Measurements from ENCODE around the gene NPEPL1.
"Not testable (repeated sequence)": the region's sequence is repeated elsewhere in the genome, so short reads cannot be mapped to it uniquely, and the experiment has no call there.

NPEPL1 gene

DNA sequence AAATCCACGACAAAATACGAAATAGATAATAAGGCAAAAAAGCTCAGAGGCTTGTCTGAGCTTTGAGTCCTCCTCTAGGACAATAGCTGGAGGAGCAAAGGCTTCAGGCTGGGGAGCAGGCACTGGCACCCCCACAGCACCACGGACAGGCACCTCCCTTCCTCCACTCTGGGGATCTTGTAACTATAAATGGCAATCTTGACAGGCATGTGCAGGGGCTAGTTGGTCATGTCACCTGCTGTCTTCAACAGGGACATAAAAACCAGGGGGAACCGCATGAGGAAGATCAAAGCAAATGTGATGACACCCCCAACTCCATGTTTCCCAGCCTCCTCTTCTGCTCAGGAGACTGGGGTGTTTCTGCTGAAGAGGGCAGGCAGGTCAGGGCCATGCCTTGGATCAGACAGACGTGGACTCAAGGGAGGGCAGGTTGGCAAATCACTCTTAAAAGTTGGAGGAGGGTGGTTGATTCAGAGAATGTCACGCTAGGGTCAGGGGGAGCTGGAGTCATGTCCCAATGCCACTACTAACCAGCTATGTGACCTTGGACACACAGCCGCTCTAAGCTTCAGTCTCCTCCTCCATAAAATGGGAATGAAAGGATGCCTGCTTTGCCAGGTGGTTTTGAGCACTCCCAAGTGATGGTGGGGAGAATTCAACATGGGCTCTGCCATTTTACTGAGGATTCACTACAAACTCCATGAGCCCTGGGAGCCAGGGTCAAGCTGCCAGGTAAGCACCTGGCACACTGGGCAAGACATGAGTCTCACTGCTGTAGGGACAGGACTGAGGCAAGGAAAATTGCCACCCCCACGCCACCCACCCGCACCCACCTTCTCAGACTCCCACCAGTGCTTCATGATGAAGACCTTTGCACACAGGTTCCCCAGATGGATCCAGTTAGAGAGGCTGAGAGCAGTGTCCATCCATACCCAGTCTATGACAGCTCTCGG, 48.0 kb downstream of the NPEPL1 start:
- DNase-seq (ENCODE audit: low read depth): no peak

DNA sequence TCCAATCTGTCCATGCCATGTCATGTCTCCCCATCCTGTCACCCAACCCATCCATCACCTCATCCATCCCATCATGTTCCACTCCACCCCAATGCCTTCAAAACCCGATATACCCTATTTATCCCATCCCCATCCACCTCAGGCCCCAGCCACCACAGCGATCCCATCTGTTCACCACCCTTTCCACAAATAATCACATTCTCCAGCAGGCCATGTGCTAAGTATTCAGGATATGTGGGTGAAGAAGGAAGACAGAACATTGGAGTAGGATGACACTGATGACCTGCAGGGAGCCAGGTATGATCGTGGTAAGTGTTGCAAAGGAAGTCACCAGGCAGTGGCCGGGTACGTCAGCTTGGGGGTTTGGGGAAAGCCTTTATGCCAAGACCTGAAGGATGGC, 48.8 kb downstream of the NPEPL1 start:
- no peak for DNase-seq (ENCODE audit: low read depth)

DNA sequence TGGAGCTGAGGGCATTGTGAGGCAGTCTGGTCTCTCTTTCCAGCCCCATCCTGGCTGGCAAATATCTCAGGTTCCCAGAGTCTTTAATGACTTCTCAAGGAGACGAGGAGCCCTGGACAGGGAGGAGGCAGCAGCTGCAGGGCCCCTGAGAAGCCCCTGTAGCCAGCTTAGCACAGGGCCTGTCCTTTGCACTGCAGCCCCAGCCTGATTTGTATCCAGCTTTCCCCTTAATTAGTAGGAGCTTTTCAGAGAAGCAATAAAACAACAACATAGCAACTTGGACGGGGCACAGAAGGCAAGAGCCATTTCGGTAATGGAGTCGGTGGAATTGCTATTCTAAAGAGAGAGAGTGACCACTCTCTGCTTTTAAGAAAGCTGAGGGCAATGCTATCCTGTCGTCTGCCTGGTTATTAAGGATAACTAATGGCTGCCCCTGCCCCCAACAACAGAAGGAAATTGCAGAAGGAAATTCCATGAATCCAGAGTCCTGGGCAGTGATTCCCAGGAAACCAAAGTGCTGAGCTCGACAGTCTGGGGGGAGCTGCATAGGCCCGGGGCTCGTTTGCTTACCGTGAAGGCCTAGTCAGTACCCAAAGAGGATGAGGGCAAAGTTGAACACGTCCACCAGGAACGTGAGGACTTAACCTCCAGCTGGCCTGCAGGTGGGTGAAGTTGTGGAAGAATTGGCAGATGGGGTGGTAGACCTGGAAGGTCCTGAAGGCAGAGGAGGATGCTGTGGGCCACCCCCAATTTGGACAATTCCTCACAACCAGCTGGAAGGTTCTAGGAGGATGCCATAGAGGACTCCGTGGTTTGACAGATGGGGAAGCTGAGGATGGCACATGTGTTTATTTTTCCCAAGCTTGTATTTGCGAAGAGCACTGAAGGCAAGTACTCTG, 50.3 kb downstream of the NPEPL1 start:
- no peak for DNase-seq (ENCODE audit: low read depth)

DNA sequence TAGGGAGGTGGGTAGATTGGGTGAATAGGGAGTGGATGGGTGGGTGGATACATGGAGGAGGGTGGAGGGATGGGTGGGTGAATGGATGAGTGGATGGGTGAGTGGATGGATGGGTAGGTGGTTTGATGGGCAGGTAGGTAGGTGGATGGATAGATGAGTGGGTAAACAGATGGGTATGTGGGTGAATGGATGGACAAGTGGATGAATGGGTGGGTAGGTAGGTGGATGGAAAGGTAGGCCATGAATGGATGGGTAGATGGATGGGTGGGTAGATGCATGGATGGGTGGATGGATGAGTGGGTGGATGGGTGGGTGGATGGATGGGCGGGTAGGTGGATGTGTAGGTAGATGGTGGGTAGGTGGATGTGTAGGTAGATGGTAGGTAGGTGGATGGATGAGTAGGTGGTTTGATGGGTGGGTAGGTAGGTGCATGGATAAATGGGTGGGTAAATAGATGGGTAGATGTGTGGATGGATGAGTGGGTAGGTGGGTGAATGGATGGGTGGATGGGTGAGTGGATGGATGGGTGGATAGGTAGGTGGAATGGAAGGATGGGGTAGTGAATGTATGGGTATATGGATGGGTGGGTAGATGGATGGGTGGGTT, 51.4 kb downstream of the NPEPL1 start:
- no peak for DNase-seq (ENCODE audit: low read depth)

DNA sequence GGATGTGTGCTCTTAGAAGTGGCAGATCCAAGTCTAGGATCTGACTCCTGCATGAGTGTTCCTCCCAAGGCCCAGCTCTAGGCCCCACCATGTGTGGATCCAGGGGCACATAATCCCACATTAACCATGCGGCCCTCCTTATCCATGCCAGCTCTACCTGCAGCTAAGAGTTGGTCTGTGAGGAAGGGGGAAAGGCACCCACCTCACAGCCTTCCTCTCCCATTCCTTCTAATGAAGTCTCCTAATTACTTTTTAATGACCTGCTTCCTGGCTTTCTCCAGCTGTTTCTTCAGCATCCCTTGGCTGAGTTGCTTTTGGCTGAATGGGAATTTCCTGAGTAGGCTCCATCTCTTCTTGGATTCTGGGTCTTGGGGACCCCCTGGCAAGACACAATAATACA, 52.2 kb downstream of the NPEPL1 start:
- no peak for DNase-seq (ENCODE audit: low read depth)

DNA sequence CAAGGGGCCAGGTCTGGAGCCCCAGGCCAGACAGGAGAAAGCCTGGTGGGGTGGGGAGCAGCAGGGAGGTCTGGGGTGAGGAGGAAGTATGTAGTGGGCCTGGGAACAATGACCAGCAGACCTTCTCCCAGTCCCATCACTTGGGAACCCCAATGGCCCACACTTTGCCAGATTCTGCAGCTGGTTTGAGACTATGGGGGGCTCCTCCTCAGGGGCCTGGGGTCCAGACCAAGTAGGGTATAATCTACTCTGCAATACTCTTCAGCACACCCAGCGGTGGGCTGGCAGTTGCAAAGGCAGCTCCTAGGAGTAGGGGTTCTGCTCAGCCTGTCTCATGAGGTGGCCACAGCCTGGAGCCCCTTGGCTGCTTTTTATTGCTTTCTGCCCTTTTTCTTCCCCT, 52.8 kb downstream of the NPEPL1 start:
- no peak for DNase-seq (ENCODE audit: low read depth)

DNA sequence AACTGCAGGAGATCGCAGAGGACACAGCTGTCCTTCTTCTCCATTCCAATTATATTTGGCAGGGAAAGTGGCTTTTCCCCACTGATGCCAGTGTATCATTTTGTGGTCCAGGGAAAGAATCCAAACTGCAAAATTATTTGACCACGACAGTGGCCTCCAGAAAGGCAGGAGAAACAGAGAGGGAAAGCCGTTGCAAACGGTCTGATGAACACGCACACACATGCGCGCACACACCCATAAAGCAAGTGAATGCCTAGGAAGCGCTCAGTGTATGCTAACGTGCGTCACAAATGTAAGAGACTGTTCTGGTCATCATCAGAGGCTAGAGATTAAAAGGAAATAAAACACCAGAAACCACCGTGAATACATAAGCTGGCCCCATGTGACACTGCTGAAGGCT, 54.0 kb downstream of the NPEPL1 start:
- DNase-seq (ENCODE audit: low read depth): no peak

DNA sequence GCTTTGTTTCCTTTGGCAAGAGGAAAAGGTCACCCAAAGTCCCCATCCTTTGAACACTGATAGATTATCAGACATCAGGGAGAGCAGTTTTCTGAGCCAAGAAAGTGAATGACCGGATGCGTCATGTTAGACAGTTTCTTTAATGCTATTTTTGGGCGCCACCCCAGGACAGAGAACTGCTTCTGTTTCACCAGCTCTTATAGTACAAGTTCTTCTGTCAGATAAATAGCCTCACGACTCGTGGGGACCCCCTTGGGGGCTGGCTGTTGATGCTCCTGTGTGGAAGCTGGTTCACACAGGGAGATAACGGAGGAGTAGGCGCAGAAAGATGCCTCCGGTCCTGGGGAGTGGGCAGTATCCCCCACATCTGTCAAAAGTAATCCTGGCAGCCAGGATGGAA, 54.6 kb downstream of the NPEPL1 start:
- no peak for DNase-seq (ENCODE audit: low read depth)

DNA sequence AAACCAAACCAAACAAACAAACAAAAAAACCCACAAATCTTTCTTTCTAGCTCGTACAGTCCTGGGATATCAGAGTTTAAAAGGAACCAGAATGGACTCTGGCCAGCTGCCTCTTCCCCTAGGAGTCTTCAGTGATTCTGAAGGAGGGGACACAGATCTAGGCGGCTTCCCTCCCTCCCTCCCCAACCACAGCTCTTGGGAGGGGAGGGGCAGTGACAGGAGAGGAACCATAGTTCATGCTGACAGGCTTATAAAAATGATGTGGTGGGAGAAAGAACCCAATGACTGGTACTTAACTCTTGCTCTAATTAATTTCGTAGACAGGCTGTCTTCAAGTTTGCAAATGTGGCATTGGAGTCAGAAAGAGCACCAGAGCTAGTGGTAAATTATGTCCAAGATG, 56.0 kb downstream of the NPEPL1 start:
- no peak for DNase-seq (ENCODE audit: low read depth)

DNA sequence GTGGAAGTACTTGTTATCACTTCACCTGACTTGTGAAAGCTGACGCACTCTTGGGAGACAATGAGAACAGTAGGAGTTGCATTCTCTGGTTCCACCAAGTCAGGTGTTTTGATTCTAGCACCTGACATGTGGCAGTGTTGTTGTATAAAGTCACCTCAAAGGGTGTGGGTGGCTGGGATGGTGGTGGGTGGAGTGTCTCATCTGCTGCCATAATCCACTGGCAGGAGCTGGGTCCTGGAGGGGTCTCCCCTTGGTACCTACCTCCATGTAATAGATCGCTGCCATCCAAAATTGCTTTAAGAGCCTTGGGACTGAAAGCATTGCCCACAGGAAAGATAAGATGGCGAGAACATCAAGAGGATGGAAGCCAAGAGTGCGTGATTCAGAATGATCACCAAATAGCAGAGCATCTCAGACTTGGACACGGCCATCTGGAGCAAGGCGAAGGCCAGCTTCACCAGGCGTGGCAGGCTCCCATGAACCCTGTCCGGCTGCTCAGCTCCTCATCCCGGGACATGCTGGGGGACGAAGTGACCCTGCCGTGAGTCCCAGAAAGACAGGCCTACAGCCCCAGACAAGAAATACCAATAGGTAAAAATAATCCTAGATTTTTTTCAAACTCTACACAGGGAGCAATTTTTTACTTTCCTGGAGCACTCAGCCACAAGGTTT, 56.6 kb downstream of the NPEPL1 start:
- DNase-seq (ENCODE audit: low read depth): no peak

DNA sequence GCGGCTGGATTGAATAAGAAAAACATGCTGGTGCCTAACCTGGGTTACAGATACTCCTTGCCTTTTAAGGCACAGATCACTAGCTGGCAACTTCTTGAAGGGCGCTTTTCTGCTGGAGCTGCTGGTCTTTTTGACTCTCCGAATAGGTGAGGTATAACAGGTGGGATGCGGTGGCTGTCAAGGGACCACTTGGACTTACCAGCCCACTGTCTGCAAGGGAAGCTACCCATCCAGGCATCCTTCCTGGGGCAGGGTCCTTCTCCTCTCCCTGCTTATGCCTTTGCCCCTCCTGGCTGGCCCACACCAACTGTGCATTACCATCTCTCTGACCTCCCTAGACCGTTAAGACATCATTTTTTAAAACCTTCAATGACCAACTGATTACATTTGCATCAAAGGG, 57.4 kb downstream of the NPEPL1 start:
- DNase-seq (ENCODE audit: low read depth): no peak

DNA sequence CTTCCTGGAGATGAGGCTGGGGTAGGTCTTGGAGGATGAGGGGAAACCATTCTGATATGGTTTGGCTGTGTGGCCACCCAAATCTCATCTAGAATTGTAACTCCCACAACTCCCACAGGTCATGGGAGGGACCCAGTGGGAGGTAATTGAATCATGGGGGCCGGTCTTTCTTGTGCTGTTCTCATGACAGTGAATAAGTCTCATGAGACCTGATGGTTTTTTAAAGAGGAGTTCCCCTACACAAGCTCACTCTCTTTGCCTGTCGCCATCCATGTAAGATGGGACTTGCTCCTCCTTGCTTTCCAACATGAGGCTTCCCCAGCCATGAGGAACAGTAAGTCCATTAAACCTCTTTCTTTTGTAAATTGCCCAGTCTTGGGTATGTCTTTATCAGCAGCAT, 58.1 kb downstream of the NPEPL1 start:
- not testable (repeated sequence) for DNase-seq (ENCODE audit: low read depth)

DNA sequence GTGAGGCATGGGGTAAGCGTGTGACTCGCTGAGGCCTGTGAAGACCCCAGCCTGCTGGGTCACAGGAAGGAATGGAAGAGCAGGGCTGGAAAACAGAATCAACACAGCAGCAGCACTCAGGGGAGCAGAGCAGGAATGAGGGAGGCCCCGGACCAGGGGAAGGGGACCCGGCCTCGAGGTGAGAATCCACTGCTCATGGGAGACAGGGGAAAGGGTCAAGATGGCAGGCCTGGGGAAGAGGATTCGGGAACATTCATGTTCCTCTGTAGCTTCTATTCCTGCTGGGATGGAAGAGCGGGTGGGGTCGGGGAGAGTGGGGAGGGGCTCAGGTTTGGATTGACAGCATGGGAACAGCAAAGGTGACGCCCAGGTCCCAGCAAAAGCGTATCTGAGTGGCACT, 59.4 kb downstream of the NPEPL1 start:
- no peak for DNase-seq (ENCODE audit: low read depth)

DNA sequence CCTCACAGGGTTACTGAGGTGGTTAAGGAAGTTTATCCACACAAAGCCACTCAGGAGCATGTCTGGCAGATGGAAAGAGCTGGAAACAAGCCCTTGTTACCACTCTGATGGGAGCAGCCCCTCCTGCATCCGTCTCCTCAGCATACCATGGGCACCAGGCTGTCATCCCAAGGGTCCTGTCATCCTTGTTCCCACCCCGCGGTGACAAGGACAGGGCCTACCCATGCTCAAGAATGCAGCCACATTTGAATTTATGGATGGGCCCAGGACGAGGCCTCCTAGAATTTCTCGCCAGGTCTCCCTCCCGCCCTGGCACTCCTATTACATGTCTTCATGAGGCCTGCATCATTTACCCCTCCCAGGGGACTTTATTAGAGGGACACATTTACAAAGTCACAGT, 60.0 kb downstream of the NPEPL1 start:
- DNase-seq (ENCODE audit: low read depth): no peak

DNA sequence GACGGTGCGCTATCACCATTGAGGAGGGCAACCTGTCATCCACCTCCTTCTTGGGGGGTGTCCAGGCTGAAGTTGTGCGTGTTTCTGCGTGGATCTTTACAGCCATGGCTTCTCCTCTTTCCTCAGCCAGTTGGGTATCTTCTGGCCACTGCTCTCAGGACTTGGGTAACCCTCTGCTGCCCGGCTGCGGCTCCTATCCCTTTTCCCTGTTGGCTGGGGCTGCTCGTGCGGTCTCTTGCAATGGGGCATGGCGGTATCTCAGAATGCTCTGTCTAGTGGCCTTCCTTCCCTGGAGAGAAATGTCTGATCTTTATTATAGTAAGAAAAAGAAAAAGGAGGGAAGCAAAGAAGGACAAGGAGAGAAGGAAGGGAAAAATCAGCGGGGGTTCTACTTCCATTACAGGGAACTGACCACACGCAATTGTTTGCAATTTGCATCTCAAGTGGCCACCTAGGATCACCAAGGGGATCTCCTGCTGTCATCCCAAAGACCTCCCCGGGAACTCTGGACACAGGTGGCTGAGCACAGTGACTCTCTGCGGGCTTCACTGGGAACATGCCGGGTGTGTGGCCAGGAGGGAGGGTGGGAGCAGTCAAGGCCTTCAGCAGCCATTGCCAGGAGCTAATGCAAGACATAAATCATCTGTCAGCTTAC, 60.8 kb downstream of the NPEPL1 start:
- DNase-seq (ENCODE audit: low read depth): no peak

DNA sequence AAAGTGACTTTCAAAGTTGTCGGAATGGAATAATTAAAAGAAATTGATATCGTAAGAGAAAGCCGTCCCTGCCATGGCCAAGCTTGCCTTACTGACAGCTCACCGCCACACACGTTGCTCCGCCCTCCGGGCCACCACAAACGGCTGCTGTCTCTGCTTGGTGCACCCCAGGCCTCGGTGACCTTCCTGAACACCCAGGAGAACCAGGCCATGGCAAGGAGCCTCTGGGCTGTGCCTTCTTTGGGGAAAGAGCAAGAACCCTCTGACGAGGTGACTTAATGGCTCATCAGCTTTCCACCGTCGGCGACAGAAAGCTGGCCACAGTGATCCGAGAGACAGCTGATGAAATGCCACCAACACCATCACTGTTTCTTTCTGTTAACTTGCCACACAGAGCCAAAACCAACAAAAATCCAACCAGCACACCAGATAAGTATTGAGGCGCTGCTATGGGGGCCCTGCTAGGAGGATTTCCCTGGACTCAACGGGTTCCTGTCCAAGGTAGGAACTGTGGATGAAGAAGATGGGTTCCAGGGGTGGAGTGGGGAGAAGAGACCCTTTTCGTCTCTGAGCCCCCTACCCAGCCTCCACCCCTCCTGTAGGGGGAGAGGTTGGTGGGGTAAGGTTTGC, 61.4 kb downstream of the NPEPL1 start:
- no peak for DNase-seq (ENCODE audit: low read depth)

DNA sequence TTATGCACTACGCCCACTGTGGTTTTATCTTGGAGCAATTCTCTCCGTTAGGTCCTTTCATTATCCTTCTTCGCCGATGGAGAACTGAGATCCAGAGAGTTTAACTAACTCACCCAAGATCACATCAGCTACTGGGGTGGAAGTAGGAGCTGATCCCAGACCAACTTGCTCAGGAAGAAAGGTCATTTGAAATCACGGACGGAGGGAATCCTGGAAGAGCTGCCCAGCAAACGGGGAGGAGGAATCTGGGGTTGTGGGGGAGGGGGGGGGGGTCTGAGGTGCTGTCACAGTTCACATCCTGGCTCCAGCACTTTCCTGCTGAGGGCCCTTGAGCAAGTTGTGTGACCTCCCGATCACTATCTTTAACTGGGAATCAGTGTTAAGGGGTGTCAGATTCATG, 62.0 kb downstream of the NPEPL1 start:
- DNase-seq (ENCODE audit: low read depth): no peak

DNA sequence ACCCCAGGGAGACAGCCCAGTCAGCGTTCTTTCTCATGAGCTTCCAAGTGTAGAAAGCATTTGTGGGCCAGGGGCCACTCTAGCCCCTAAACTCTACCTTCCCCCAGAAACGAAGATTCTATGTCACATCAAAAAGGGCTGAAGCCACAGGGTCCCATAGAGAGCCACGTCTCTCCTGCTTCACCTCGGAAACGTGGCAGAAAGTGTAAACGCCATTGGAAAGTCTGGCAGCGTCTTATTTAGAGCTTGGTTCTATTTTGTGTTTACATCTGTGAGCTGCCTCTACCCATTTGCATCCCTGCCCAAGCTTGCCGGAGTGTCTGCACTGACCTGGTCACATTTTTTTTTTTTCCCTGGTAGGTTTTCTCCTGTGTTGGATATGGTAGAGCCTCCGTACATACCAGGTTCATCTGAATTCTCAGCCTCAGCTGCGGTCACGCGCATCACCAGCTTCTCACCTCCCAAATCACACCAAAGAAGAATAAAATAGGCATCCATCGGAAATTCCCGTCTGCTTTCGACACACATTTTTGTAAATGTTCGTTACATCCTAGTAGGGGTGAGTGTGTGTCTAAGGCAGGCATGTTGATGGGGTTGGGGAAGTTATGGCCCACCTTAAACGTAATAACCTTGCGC, 62.6 kb downstream of the NPEPL1 start:
- no peak for DNase-seq (ENCODE audit: low read depth)

DNA sequence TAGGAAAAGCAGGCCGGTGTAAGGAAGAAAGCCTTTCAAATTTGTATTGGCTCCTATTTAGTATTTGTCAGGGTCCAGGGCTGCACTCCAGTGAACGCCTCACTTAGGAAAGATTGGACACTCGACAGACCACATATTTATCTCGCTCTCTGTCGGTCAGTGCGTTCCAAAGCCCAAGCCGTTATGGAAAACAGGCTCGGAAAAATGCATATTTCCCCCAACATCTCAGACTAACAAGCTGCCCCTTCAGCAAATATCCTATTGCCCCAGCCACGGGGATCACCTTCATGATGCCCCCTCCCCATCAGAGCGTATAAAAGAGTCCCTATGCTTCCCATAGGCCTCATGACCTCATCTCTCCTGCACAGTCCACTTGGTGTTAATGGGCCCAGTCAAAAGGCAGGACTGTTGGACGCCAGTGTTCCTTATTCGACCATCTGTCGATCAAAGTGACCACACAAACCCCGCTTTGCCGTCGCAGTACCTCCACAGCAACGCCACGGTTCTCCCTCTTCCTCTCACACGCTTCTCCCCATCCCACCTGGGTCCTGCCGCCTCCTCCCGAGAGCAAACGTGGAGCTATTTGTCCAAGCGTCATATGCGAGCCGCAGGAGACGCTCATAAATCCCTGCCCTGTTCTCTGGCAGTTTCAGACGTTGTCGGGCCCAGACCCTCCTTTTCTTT, 63.3 kb downstream of the NPEPL1 start:
- DNase-seq (ENCODE audit: low read depth): no peak

DNA sequence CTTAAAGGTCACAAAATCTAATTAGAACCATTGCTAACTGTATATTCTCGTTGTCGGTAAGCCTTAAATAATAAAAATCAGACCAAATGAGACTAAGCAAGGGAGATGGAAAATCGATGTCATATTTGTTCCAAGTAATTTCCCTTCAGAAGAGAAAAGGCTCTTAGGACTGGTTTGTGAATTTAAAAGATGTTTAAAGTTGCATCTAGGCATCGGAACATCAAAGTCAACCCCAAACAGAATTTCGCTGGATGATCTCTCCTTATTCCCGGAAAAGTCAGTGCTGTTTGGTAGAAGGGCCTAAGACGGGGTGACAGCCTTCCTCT, 63.8 kb downstream of the NPEPL1 start:
- no peak for DNase-seq (ENCODE audit: low read depth)

Data from activated T-helper 9 cell treated with anti-CD3 and anti-CD28 coated beads, Interleukin-2, amount 50 U/mL, for 16 hours (primary cell).